Astrocyte of the hippocampus (primary cell): ENCODE results near the gene ADAMTS4.
"Not testable (repeated sequence)": the region's sequence is repeated elsewhere in the genome, so short reads cannot be mapped to it uniquely, and the experiment has no call there.

Experiments
- DNase-seq: peaks from one replicate; pipeline ENCODE4 v3.0.0; 2011; ENCODE audit warnings: low read depth, low spot score

The ADAMTS4 gene

GRCh38 chr1:161198897-161199431 lies at the start of gene ADAMTS4:
ADAMTS4 (minus strand) TSS chr1:161199054; CDS start chr1:161198627, 427 bp downstream.
- DNase-seq, result no peak

- no peak for DNase-seq
Observed at GRCh38 chr1:161244888-161245287, 46.0 kb upstream of the ADAMTS4 start.

- DNase-seq, result no peak
Observed at GRCh38 chr1:161242313-161242712, 43.5 kb upstream of the ADAMTS4 start.

- no peak for DNase-seq
Observed at GRCh38 chr1:161241682-161242081, 42.8 kb upstream of the ADAMTS4 start.

- no peak for DNase-seq
Observed at GRCh38 chr1:161238039-161238473, 39.2 kb upstream of the ADAMTS4 start, which contains the start of gene NR1I3. NR1I3 (minus strand) TSS chr1:161238203; CDS start chr1:161236565, 1,638 bp downstream.

GRCh38 chr1:161235957-161236775 lies 37.3 kb upstream of the ADAMTS4 start:
- no peak for DNase-seq

- DNase-seq, result no peak
Observed at GRCh38 chr1:161233102-161233501, 34.2 kb upstream of the ADAMTS4 start.

- no peak for DNase-seq
Observed at GRCh38 chr1:161230762-161231161, 31.9 kb upstream of the ADAMTS4 start.

GRCh38 chr1:161229896-161230295 lies 31.0 kb upstream of the ADAMTS4 start:
- DNase-seq, result no peak

- no peak for DNase-seq
Observed at GRCh38 chr1:161228032-161228431, 29.2 kb upstream of the ADAMTS4 start.

GRCh38 chr1:161227196-161227871 lies 28.5 kb upstream of the ADAMTS4 start:
- DNase-seq, result peak; percentile 82

- DNase-seq, result no peak
Observed at GRCh38 chr1:161226759-161227158, 27.9 kb upstream of the ADAMTS4 start.

GRCh38 chr1:161226320-161226711 lies 27.5 kb upstream of the ADAMTS4 start:
- DNase-seq, result no peak

GRCh38 chr1:161225534-161226319 lies 26.9 kb upstream of the ADAMTS4 start, which contains the start of gene TOMM40L:
TOMM40L (plus strand) TSS chr1:161226060; CDS start chr1:161226490, 430 bp downstream.
- peak; percentile 98 for DNase-seq

- no peak for DNase-seq
Observed at GRCh38 chr1:161225178-161225533, 26.3 kb upstream of the ADAMTS4 start.

GRCh38 chr1:161224695-161225087 lies 25.8 kb upstream of the ADAMTS4 start:
- DNase-seq, result not testable (repeated sequence)

- DNase-seq, result no peak
Observed at GRCh38 chr1:161223805-161224694, 25.2 kb upstream of the ADAMTS4 start.

GRCh38 chr1:161222175-161223019 lies 23.5 kb upstream of the ADAMTS4 start:
- DNase-seq, result no peak

GRCh38 chr1:161220002-161220401 lies 21.1 kb upstream of the ADAMTS4 start:
- no peak for DNase-seq
